Kidney glomerular epithelial cell (primary cell): Measurements from ENCODE around the gene ASCC2.

ENCODE experiments used
- DNase-seq: peaks from one replicate; lab custom pipeline; 2025; lab: John Stamatoyannopoulos, UW

Gene ASCC2

GRCh38 chr22:29817724-29818123 lies 20.4 kb downstream of the ASCC2 start:
- DNase-seq, result no peak

- DNase-seq, result no peak
These were observed 21.1 kb downstream of the ASCC2 start for GRCh38 chr22:29816980-29817379.

GRCh38 chr22:29816539-29816938 lies 21.5 kb downstream of the ASCC2 start:
- no peak for DNase-seq

- no peak for DNase-seq
These were observed 21.9 kb downstream of the ASCC2 start for GRCh38 chr22:29816128-29816527.

GRCh38 chr22:29815580-29815979 lies 22.5 kb downstream of the ASCC2 start:
- no peak for DNase-seq

GRCh38 chr22:29814003-29814402 lies 24.1 kb downstream of the ASCC2 start:
- no peak for DNase-seq

GRCh38 chr22:29813563-29813962 lies 24.5 kb downstream of the ASCC2 start:
- no peak for DNase-seq

- DNase-seq, result no peak
These were observed 24.9 kb downstream of the ASCC2 start for GRCh38 chr22:29813126-29813525.

GRCh38 chr22:29811377-29811776 lies 26.7 kb downstream of the ASCC2 start:
- no peak for DNase-seq

GRCh38 chr22:29810216-29810615 lies 27.9 kb downstream of the ASCC2 start:
- DNase-seq, result no peak

- DNase-seq, result no peak
These were observed 31.9 kb downstream of the ASCC2 start for GRCh38 chr22:29806196-29806595.

- no peak for DNase-seq
These were observed 33.1 kb downstream of the ASCC2 start for GRCh38 chr22:29804985-29805384.

GRCh38 chr22:29803190-29803589 lies 34.9 kb downstream of the ASCC2 start:
- no peak for DNase-seq

- no peak for DNase-seq
These were observed 36.3 kb downstream of the ASCC2 start for GRCh38 chr22:29801796-29802195.

GRCh38 chr22:29801153-29801552 lies 36.9 kb downstream of the ASCC2 start:
- DNase-seq, result no peak

GRCh38 chr22:29799217-29799680 lies 38.8 kb downstream of the ASCC2 start:
- no peak for DNase-seq

GRCh38 chr22:29798801-29799200 lies 39.3 kb downstream of the ASCC2 start:
- DNase-seq, result no peak

- DNase-seq, result no peak
These were observed 39.8 kb downstream of the ASCC2 start for GRCh38 chr22:29798318-29798717.

- DNase-seq, result no peak
These were observed 40.7 kb downstream of the ASCC2 start for GRCh38 chr22:29797351-29797750.

GRCh38 chr22:29795663-29796062 lies 42.4 kb downstream of the ASCC2 start:
- no peak for DNase-seq

- no peak for DNase-seq
These were observed 44.7 kb downstream of the ASCC2 start for GRCh38 chr22:29793396-29793795.

GRCh38 chr22:29790061-29790460 lies 48.0 kb downstream of the ASCC2 start:
- DNase-seq, result no peak

GRCh38 chr22:29788339-29789279 lies 49.5 kb downstream of the ASCC2 start:
- DNase-seq, result no peak
